DND-41 (cell line): ENCODE results near the gene CRACDL.
A peak's percentile ranks its signal among the peaks of the same experiment; 100 is the strongest.

Experiments used
- ATAC-seq: fragments of 200-7000 bp; cut with Tn5 transposase; 3 replicates; pipeline ENCODE4 v1.9.1; 2021; ENCODE audit warnings: low read depth; ENCODE audit not compliant: insufficient read depth
- DNase-seq: peaks from one replicate; pipeline ENCODE4 v3.0.0-alpha.2; 2020
- H2AFZ ChIP-seq: 2 replicates; pipeline ENCODE4 v1.6.0; 2012; ENCODE audit warnings: low read depth, low read length
- H3K27ac ChIP-seq: 2 replicates; pipeline ENCODE4 v1.5.1; 2012; ENCODE audit warnings: low read length, inconsistent platforms
- H3K27me3 ChIP-seq: fragments of 200-600 bp; sonication (generic); 2 replicates; pipeline ENCODE4 v1.6.0; 2012; ENCODE audit warnings: low read length, mild to moderate bottlenecking, inconsistent platforms; ENCODE audit not compliant: insufficient read depth, poor library complexity
- H3K36me3 ChIP-seq: 2 replicates; pipeline ENCODE4 v1.5.1; 2012; ENCODE audit warnings: low read length, inconsistent platforms; ENCODE audit not compliant: insufficient read depth
- H3K4me1 ChIP-seq: 2 replicates; pipeline ENCODE4 v1.5.1; 2012; ENCODE audit warnings: mild to moderate bottlenecking, low read length; ENCODE audit not compliant: insufficient read depth
- H3K4me2 ChIP-seq: 2 replicates; pipeline ENCODE4 v1.6.0; 2012; ENCODE audit warnings: mild to moderate bottlenecking, moderate library complexity, low read length, inconsistent platforms; ENCODE audit not compliant: insufficient read depth
- H3K4me3 ChIP-seq, 2 experiments: fragments of 200-600 bp in 1 of 2; shearing (Covaris generic) in 1 of 2; 2 replicates each; pipeline ENCODE4 v1.5.1; 2012 to 2016; ENCODE audit warnings: inconsistent platforms in 2 of 2, low read length in 2 of 2, mild to moderate bottlenecking in 2 of 2, low read depth in 1 of 2, moderate library complexity in 1 of 2
- H3K79me2 ChIP-seq: 2 replicates; pipeline ENCODE4 v1.6.0; 2012; ENCODE audit warnings: low read length, inconsistent platforms; ENCODE audit not compliant: insufficient read depth
- H3K9ac ChIP-seq: 2 replicates; pipeline ENCODE4 v1.6.0; 2012; ENCODE audit warnings: low read depth, mild to moderate bottlenecking, inconsistent platforms, low read length, moderate library complexity
- H3K9me3 ChIP-seq: 2 replicates; pipeline ENCODE4 v1.5.1; 2012; ENCODE audit warnings: low read length, moderate library complexity, mild to moderate bottlenecking, inconsistent platforms; ENCODE audit not compliant: insufficient read depth, severe bottlenecking
- H4K20me1 ChIP-seq: 2 replicates; pipeline ENCODE4 v1.6.0; 2012; ENCODE audit warnings: low read length; ENCODE audit not compliant: insufficient read depth
- CTCF ChIP-seq: IDR thresholded peaks from 2 replicates; pipeline ENCODE4 v1.5.1; 2012; ENCODE audit warnings: borderline replicate concordance, low read length, moderate library complexity, mild to moderate bottlenecking; ENCODE audit not compliant: poor library complexity, severe bottlenecking; ENCODE audit errors: extremely low read depth
- EZH2 ChIP-seq: IDR thresholded peaks from 3 replicates; pipeline ENCODE4 v1.6.1; 2012; ENCODE audit warnings: borderline replicate concordance, low read depth, mild to moderate bottlenecking, moderate library complexity, low read length, inconsistent platforms; ENCODE audit not compliant: severe bottlenecking

Gene CRACDL

GRCh38 chr2:98773907-98774306, 162.1 kb downstream of the CRACDL start:
- H3K36me3 ChIP-seq: no peaks in the 10 kb centered on the region
- H3K27me3 ChIP-seq: no peaks in the 10 kb centered on the region
- no peak overlapping the region for H3K4me3 ChIP-seq
- ATAC-seq: no peak
- TF ChIP-seq CTCF (no peak), EZH2 (no peak)
- peak overlapping the region; percentile 92 for H3K27ac ChIP-seq
- peaks cover 49% of the 10 kb centered on the region for H3K4me1 ChIP-seq
- no peak overlapping the region for H3K4me2 ChIP-seq
- no peak for DNase-seq
- H4K20me1 ChIP-seq: no peaks in the 10 kb centered on the region
- peak overlapping the region; percentile 66; the same call in 1 of the 2 replicates for H3K9ac ChIP-seq
- peaks cover 7% of the 10 kb centered on the region; the same call in 1 of the 2 replicates for H3K79me2 ChIP-seq
- peak overlapping the region; percentile 15; the same call in 1 of the 2 replicates for H2AFZ ChIP-seq
- H3K9me3 ChIP-seq: no peaks in the 10 kb centered on the region

- DNase-seq (no peak), ATAC-seq (no peak)
- H4K20me1 ChIP-seq: no peaks in the 10 kb centered on the region
- H3K4me2 ChIP-seq: peak overlapping the region; percentile 68
- no peaks in the 10 kb centered on the region for H3K36me3 ChIP-seq
- H3K27ac ChIP-seq: peak overlapping the region; percentile 92
- no peak for TF ChIP-seq EZH2
- no peak for TF ChIP-seq CTCF
- H3K9me3 ChIP-seq: no peaks in the 10 kb centered on the region
- H2AFZ ChIP-seq: peak overlapping the region; percentile 71
- no peaks in the 10 kb centered on the region for H3K27me3 ChIP-seq
- peak overlapping the region in 1 of 2 experiments; percentile 59; a peak in 1 of 4 replicates for H3K4me3 ChIP-seq
- H3K79me2 ChIP-seq: peaks cover 7% of the 10 kb centered on the region; the same call in 1 of the 2 replicates
- H3K4me1 ChIP-seq: peaks cover 56% of the 10 kb centered on the region
- H3K9ac ChIP-seq: peak overlapping the region; percentile 66
These were observed 162.9 kb downstream of the CRACDL start for GRCh38 chr2:98773169-98773568.

GRCh38 chr2:98772536-98772935, 163.5 kb downstream of the CRACDL start:
- TF ChIP-seq CTCF (no peak), EZH2 (no peak)
- no peaks in the 10 kb centered on the region for H4K20me1 ChIP-seq
- DNase-seq: no peak
- no peaks in the 10 kb centered on the region for H3K27me3 ChIP-seq
- H3K79me2 ChIP-seq: peaks cover 10% of the 10 kb centered on the region; the same call in 1 of the 2 replicates
- H3K9ac ChIP-seq: peak overlapping the region; percentile 66
- H3K27ac ChIP-seq: peak overlapping the region; percentile 92
- peaks cover 2% of the 10 kb centered on the region; the same call in 1 of the 2 replicates for H3K36me3 ChIP-seq
- peak overlapping the region; percentile 9 to 59; a peak in 3 of 4 replicates for H3K4me3 ChIP-seq
- no peaks in the 10 kb centered on the region for H3K9me3 ChIP-seq
- peaks cover 62% of the 10 kb centered on the region for H3K4me1 ChIP-seq
- H2AFZ ChIP-seq: peak overlapping the region; percentile 71
- peak overlapping the region; percentile 68 for H3K4me2 ChIP-seq
- no peak for ATAC-seq
